Adrenal gland (tissue), 5 donors: Measurements from ENCODE around the gene NUP62.

ENCODE experiments used
- CTCF ChIP-seq, 6 experiments: fragments of 450-650 bp in 4 of 6; fragments of 200-600 bp in 2 of 6; sonication (generic) in 1 of 6; IDR thresholded peaks; 1 replicate in 5 of 6; 2 replicates in 1 of 6; pipeline versions ENCODE4 v1.5.1 to v1.8.0; 2016 to 2021; ENCODE audit warnings: antibody characterized with exemption in 6 of 6, mild to moderate bottlenecking in 2 of 6, moderate library complexity in 1 of 6
- POLR2A ChIP-seq, 2 donors: fragments of 450-650 bp; IDR thresholded peaks; one replicate each; pipeline ENCODE4 v1.6.1; 2017; ENCODE audit warnings: antibody characterized with exemption in 2 of 2, mild to moderate bottlenecking in 2 of 2, moderate library complexity in 1 of 2
- donor health status: DM: no; HTN: no; CAD: no.

GRCh38 chr19:49973987-49974386 lies 44.7 kb upstream of the NUP62 start:
- TF ChIP-seq CTCF (IDR thresholded peaks at IDR 0.05) (no peak), POLR2A (IDR thresholded peaks at IDR 0.05) (no peak)
